NCI-H2107 treated with DMSO at 0.1 percent for 48 hours (cell line): ENCODE measurements around the gene PHACTR3.

Experiments used
- DNase-seq: peaks from one replicate; lab custom pipeline; 2025; ENCODE audit not compliant: unreplicated experiment; lab: John Stamatoyannopoulos, UW

Gene PHACTR3

DNA sequence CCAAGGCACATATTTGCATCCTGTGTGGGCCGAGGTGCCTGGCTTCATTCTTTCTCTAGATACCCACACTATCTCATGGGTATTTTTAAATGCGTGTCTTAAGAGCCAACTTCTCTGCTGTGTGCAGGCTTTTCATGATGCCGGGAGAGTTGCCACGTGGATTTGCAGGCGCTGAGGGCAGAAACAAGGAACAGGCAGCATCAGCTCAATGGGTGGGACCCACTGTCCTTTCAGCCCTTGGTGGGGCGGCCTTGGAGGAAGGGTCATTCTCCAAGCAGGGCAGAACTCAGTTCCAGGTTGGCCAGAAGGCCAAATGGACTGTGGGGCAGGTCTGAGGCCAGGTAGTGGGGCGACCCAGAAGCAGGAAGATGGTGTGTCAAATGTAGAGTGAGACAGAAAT lies 84.7 kb downstream of the PHACTR3 start:
- no peak for DNase-seq

DNA sequence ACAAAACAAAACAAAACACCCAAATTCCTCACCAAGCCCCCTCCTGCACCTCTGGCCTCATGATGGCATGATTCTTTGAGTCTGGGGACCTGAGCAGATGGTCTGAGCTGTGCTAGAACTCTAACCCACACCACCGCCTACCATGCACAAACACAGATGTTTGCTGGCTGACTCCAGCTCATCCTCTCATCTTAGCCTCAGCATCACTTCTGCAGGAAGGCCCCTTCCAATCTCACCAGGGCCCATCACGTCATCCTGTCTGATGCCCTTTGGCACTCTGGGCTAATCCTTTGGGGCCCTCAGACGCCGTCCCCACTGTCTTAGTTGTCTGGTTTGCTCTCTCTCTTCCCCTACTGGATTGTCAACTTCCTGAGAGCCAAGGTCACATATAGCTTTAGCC lies 85.8 kb downstream of the PHACTR3 start:
- DNase-seq = no peak

DNA sequence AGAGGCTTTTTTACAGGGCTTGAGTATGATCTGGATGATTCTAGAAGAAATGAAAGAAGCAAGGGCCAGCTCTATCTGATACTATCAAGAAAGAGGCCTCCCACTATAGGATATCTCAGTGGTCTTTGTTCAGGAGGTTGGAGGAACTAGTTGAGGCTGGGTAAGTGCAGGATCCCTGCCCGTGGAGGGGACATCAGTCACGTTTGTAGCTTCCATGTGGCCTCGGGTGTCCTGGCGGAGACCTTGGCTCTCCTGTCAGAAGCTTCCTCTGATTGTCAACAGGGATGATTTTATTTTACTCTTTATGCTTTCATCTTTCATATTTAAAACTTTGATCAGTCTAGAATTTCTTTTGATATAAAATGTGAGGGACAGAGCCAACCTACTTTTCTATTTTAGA lies 86.6 kb downstream of the PHACTR3 start:
- DNase-seq = no peak

DNA sequence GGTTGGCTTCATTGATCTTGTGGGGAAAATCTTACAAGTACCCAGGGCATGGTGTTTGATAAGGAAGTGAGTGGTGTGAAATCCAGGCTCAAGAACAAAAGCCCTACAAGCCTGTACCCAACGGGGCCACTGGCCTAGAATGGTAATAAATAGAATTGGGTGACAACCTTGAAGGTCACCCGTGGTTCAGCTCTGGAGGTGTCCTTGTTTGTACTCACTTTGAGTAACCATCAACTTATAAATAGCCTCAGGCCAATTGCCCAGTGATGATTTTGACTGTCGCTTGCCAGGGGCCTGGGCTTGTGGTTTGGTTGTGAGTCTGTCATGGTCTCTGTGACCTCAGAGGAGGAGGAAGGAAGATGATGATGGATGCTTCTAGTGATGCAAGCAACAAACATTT lies 87.8 kb downstream of the PHACTR3 start:
- no peak for DNase-seq

DNA sequence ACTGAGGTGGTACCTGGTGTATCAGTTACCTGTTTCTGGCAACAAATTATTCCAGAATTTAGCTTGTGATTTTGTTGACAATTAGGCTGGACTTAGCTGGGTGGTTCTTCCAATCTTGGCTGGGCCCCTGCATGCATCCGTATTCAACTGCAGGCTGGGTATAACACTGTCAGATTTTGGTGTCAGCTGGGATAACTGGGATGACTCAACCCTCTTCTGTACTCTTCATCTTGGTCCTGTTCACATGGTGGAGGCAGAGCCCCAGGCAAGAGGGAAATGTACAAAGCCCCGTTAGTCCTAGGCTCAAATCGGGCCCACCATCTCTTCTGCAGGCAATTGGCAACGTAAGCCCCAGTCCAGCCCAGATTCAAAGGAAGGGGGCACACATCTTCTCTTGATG lies 89.2 kb downstream of the PHACTR3 start:
- no peak for DNase-seq

DNA sequence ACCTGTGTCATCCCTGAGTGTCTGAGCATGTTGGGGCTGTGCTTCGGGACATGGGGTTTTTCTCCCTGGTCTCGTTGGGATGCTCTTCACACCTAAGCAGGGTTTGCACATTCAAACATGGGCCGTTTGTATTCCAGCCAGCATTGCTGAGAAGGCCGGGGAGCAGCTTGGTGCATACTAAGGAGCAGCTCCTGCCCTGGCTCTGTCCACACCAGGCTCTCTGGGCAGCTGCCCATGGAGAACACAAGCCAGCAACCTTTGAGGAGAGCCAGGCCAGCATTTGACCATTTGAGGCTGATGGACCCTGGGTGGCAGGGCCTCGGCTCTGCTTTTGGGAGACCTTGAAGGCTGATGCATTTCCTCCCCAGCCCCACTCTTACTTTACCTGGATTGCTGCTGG lies 92.1 kb downstream of the PHACTR3 start:
- DNase-seq = no peak

DNA sequence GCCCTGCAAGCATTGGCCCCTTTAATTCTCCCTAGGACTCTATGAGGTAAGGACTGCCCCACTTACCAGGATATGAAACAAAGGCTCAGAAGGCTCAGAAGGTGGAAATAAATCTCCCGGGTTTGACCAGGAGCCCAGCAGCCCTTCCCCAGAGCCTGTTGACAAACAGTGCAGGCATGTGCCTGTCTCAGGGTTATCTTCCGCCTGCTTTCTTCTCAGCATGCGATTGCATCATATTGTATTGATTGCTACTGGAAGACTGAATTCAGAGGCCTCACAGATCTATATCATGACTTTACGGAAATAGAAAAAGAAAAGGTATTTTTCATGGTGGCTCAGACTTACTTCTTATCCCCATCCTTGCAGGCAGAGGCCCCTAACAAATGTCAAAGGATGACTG lies 92.7 kb downstream of the PHACTR3 start:
- no peak for DNase-seq

DNA sequence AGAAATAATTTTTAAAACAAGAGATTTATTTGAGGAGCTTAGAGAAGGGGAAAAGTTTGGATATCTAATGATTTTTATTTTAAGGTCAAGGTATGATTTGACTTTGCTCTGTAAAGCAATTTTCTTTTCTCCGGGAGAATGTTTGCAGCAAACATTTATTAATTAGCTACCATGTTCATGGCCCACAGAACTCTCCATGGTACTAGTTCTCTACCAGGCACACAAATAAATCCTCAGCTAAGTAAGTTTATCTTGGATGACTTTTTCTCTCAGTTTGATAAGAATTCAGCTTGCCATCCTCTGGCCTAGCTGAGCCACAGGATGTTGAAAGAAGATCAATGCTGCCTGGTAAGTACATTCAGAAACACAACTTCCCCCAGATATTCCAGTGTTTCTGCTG lies 94.3 kb downstream of the PHACTR3 start:
- DNase-seq = no peak

DNA sequence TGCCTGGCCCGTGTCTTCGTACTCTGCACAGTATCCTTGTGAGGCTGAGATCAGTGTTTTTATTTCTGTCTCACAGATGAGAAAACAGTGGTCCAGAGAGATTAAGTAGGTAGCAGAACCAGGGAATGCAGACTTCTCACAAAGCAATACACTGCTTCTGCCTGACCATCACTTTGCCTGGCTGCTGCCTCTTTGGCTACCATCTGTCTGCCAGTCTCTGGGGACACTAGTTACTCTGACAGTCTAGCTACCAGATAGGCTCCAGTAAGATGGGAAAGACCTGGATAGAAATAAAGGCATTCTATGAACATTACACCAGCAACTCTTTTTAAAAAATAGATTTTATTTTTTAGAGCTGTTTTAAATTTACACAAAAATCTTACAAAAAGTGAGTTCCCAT lies 96.9 kb downstream of the PHACTR3 start:
- no peak for DNase-seq

DNA sequence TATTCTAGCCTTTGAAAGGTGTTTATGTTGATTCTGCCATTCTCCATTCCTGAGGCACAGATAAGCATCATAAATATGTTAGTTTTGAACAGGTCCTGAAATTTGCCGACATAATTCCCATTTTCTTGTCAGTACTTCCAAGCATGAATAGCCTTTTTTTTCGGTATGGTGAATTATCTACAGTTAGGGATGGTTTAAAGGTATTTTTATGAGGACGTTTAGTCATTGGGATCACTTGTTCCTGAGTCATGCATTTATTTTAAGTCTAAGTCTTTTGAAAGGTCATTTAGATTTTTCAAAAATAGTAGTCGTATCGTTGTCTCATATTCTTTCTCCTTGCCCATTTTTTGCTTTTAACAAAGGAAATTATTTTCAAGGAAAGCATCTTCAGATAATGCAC lies 98.7 kb downstream of the PHACTR3 start:
- DNase-seq = no peak

DNA sequence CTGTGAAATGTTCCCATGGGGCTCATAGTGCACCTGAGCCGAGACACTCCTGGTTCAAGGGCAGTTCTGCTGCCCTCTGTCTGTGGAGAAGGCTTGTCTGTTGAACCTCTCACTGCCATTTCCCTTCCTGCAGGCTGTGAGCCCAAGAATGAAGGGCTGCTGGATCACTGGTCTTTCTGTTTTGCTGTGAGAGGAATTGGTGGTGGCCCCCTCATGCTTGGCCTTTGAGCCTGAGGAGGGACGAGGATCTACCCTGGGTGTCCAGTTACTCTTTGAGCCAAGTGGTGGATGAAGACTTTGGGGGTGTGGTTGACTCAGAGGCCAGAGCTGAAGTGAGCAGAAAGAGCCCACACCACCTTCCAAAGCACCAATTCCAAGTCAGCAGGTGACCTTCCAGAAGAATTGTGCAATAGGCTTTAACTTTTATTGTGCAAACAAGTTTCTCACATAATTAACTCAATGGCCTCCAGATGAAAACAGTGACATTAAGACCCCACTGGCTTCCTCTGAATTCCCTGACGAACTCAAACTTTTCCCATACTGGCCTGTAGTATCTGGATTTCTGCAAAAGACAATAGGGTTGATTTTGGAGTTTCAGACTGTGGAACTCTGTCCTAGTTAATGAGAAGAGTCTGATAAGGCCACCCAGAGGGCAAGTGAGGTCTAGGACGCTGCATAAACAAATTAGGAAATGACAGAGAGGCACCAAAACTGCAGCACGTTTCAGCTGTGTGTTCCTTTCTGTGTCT lies 101.5 kb downstream of the PHACTR3 start:
- DNase-seq = no peak

DNA sequence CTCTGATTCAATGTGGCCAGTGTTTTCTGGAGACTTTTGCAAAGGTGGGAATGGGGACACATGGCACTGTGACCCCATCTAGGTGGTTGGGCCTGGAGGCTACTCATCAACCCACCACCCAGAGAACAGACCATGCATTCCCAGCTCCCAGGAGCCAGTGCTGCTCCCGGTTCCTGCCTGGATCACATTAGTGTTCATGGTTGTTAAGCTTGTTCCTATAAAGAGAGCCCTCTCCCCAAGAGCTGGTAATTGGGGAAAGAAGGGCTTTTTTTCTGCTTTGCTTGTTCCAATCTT lies 102.0 kb downstream of the PHACTR3 start:
- DNase-seq = no peak

DNA sequence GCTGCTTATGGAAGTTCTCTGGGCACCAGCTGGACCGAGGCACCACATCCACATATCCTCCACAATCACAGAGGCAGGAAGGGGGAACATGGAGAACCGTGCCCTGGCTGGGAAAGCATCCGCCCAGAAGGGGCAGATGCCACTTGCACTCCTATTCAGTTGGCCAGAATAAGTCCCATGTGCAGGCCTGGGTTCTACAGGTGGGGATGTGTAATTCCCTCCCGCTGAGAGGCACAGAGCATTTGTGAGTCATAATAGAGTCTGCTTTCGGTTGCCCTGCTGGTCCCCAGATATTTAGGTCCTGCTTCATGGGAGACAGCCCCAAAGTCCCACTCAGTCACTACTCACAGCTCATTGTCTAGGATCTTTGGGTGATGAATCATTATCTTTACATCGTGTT lies 104.0 kb downstream of the PHACTR3 start:
- DNase-seq = no peak

DNA sequence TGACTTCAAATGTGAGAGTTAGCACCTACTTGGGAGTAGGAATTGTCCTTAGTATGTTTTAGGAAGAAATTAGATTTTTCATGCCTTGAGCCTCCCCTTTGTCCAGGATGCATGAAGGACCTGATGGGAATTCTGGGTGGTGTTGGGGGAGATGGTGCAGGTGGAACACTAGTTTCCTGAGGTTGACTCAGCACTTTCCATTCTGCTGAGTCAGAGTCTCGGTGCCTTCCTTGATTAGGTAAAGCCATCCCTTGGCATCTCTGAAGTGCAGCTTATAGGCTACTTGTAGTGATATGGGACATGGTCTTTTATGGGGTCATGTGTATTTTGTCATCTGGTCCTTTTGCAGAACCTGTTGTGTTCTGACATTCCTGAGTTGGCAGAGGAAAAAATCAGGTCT lies 105.3 kb downstream of the PHACTR3 start:
- no peak for DNase-seq

DNA sequence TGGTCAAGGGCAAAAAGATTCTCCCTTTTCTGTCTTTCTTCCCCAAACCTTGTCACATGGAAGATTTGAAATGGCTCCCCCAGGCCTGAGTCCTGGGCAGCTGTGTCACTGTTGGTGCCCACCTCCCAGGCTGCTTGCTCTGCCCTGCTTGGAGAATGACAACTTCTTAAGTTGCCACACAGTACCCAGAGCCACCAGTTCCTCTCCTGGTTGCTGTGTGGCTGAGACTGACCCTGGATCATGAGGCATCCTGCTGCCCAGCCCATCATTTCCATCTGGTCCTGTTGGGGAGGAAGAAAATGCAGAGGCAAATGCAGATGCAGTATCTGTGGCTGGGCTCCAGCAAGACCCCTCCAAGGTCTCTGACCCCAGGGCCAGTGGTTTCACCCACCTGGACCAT lies 113.7 kb downstream of the PHACTR3 start:
- no peak for DNase-seq

DNA sequence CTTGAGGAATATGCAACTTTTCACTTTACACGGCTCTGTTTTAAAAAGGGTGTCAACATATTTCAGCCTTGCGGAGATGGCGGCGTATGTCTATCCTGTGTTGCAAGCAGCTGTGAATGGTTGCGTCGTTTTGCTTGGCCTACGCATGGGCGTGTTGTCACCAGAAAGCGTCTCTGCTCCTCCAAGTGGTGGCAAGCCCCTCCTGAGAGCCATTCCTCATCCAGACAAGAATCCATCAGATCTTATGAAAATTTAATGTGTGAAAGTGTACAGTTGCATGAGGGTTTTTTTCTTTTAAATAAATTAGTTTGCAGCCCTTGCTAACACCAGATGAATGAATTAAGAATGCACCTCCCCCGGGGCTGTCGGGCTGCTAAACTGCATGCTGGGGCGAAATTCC lies 114.4 kb downstream of the PHACTR3 start:
- DNase-seq = no peak

DNA sequence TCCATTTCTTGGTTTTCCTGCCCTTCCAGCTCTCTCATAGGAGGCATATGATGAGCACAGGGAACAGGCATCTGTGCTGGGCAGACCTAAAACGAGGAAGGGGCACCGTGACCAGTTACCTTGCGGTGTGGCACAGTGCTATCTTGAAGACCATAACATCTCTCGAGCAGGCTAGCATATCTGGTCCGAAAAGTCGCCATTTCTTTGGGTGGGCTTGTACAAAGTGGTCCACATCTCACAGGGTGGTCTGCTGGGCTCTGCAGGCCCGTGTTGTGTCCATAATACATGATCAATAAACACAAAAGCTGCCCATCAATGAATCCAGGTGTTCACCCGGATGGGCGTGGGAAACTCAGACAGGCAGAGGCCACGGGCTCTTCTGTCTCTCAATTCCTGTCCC lies 115.7 kb downstream of the PHACTR3 start:
- no peak for DNase-seq

DNA sequence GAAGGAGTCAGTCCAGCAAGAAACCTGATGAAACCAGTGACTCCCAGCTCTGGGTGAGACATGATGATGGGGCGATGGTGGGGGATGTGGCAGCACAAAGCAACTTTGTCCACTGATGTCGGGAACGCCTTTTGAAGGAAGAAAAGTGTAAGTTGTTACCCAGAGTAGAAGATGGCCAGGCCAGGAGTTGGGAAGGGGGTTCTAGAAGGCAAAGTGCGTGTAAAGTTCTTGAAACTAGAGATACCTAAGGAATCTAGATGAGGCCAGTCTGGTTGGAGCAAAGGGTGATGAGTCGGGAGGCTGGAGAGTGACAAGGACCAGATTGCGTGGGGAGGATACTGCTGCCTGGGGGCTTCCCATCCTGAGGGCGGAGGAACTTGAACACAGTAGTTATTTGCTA lies 117.0 kb downstream of the PHACTR3 start:
- no peak for DNase-seq

DNA sequence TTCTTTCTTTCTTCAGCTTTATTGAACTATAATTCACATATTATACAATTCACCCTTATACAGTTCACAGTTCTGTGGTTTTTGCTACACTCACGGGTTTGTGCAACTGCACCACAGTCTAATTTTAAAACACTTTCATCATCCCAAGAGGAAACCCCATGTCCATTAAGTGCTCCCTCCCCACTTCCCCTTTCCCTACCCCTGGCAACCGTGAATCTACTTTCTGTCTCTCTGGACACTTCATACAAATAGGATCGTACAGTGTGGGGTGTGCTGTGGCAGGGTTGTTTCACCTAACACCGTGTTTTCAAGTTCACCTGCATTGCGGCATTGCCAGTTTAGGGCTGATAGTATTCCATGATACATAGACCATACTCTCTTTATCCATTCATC lies 118.8 kb downstream of the PHACTR3 start:
- no peak for DNase-seq

DNA sequence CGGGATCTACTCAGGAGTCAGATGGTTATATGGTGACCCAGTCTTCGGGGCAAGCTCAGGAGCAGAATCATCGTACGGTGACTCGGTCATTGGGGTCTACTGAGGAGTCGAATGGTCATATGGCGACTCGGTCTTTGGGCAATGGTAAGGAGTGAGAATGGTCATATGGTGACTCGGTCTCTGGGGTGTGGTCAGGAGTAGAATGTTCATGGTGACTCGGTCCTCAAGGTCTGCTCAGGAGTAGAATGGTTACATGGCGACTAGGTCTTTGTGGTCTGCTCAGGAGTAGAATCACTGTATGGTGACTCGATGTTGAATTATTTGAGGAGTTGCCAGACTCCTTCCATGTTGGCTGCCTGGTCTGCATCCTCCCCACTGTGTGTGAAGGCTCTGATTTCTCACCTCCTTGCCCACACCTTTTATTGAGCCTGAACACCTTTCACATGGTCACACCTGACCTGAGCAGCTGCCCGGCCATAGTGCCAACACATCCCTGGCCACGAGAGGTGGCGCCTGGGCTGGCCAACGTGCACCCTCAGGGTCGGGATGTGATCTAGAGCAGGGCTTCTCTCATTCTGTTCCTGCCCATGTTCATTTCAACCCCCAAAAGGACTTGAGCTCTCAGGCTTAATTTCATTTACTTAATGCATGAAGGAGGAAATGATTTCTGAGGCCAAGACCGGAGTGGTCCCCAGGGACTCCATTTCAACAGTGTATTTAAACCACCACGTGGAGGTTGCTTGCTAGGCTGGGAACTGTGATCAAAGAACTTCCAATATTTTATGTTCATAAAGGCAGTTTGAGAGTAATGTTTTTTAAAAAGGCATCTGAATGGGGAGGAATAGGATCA lies 119.5 kb downstream of the PHACTR3 start:
- peak; percentile 23 for DNase-seq

DNA sequence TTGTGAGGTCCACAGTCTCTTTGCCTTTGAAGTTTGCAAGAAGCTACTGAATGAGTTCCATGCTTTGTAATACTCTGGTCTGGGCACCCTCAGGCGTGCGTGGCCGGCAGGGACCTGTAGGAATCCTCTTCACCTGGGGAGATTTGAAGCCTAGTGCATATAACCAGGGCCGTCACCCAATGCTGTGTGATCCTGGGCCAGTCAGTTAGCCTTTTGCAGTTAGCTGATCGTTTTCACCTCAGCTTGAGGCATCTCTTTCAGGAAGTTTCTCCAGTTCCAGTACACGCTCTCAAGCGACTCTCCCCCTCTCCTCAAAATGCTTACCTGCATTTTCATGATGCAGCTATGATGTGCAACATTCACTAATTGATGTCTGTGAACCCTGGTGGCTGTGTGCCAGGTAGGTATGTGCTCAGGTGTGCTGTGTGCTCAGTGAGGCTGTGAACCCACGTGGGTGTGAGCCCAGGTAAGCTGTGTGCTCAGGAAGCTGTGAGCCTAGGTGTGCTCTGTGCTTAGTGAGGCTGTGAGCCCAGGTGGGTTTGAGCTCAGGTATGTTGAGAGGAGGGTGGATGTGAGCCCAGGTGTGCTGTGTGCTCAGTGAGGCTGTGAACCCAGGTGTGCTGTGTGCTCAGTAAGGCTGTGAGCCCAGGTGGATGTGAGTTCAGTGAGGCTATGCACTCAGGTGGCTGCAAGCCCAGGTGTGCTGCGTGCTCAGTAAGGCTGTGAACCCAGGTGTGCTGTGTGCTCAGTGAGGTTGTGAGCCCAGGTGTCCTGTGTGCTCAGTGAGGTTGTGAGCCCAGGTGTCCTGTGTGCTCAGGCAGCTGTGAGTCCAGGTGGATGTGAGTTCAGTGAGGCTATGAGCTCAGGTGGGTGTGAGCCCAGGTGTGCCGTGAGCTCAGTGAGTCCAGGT lies 120.4 kb downstream of the PHACTR3 start:
- no peak for DNase-seq
